HepG2 (cell line): ENCODE results near the gene PIK3CB. TPM values are rescaled to one million over a fixed set of nuclear protein-coding genes. Genes with fewer than 3 reads are reported as not detected.
A peak's percentile ranks its signal among the peaks of the same experiment; 100 is the strongest.

ENCODE experiments used
- AFF4 ChIP-seq: sonication (generic); formaldehyde crosslinking; IDR thresholded peaks from 2 replicates; pipeline ENCODE4 v1.4.0; 2020; ENCODE audit warnings: missing genetic modification reagents
- ATF5 ChIP-seq: sonication (generic); formaldehyde crosslinking; IDR thresholded peaks from 2 replicates; pipeline ENCODE4 v1.4.0; 2020; ENCODE audit warnings: mild to moderate bottlenecking, low read depth, missing genetic modification reagents
- DR1 ChIP-seq: sonication (generic); formaldehyde crosslinking; IDR thresholded peaks from 2 replicates; pipeline ENCODE4 v1.8.0; 2021; ENCODE audit warnings: mild to moderate bottlenecking, missing genetic modification reagents, inconsistent platforms
- FIP1L1 ChIP-seq: fragments of 200-400 bp; formaldehyde crosslinking; IDR thresholded peaks from 2 replicates; pipeline ENCODE4 v1.6.1; 2018; ENCODE audit warnings: low read depth, mild to moderate bottlenecking, low read length, moderate library complexity, borderline replicate concordance; ENCODE audit not compliant: insufficient read depth
- GATAD1 ChIP-seq: IDR thresholded peaks from 2 replicates; pipeline ENCODE4 v1.6.1; 2016; ENCODE audit warnings: missing genetic modification reagents, missing compliant biosample characterization
- GFI1 ChIP-seq: sonication (generic); formaldehyde crosslinking; IDR thresholded peaks from 2 replicates; pipeline ENCODE4 v1.5.0; 2020; ENCODE audit warnings: missing genetic modification reagents, mild to moderate bottlenecking, borderline replicate concordance
- ISX ChIP-seq: sonication (generic); formaldehyde crosslinking; conservative IDR thresholded peaks from 2 replicates; pipeline ENCODE4 v1.5.0; 2020; ENCODE audit warnings: missing genetic modification reagents
- KMT2B ChIP-seq: IDR thresholded peaks from 2 replicates; pipeline ENCODE4 v1.6.1; 2016; ENCODE audit warnings: missing genetic modification reagents, missing compliant biosample characterization
- NBN ChIP-seq: fragments of 450-650 bp; conservative IDR thresholded peaks from 2 replicates; pipeline ENCODE4 v1.6.1; 2017
- POLR2A ChIP-seq, 2 experiments: IDR thresholded peaks; 2 replicates each; pipeline ENCODE4 v1.6.1; 2011; ENCODE audit warnings: low read depth in 2 of 2, low read length in 2 of 2, mild to moderate bottlenecking in 1 of 2, moderate library complexity in 1 of 2; ENCODE audit not compliant: insufficient read depth in 1 of 2
- TFAP4 ChIP-seq: sonication (generic); IDR thresholded peaks from 2 replicates; pipeline ENCODE4 v1.6.1; 2016; ENCODE audit warnings: low read depth, borderline replicate concordance
- ZNF343 ChIP-seq: sonication (generic); formaldehyde crosslinking; IDR thresholded peaks from 2 replicates; pipeline ENCODE4 v1.4.0; 2020; ENCODE audit warnings: mild to moderate bottlenecking, missing genetic modification reagents
- ZNF382 ChIP-seq: sonication (generic); formaldehyde crosslinking; IDR thresholded peaks from 2 replicates; pipeline ENCODE4 v1.5.0; 2020; ENCODE audit warnings: missing genetic modification reagents, mild to moderate bottlenecking, borderline replicate concordance
- ZNF556 ChIP-seq: sonication (generic); formaldehyde crosslinking; IDR thresholded peaks from 2 replicates; pipeline ENCODE4 v1.4.0; 2020; ENCODE audit warnings: mild to moderate bottlenecking, missing genetic modification reagents, borderline replicate concordance
- ZNF674 ChIP-seq: sonication (generic); formaldehyde crosslinking; IDR thresholded peaks from 2 replicates; pipeline ENCODE4 v1.5.0; 2020; ENCODE audit warnings: low read depth, mild to moderate bottlenecking, missing genetic modification reagents
- ZNF687 ChIP-seq: sonication (generic); formaldehyde crosslinking; IDR thresholded peaks from 2 replicates; pipeline ENCODE4 v1.5.1; 2020; ENCODE audit warnings: mild to moderate bottlenecking, missing genetic modification reagents, moderate library complexity
- ZNF7 ChIP-seq: IDR thresholded peaks from 2 replicates; pipeline ENCODE4 v1.6.1; 2016; ENCODE audit warnings: missing biosample characterization, missing genetic modification reagents
- ZNF703 ChIP-seq: sonication (generic); formaldehyde crosslinking; IDR thresholded peaks from 2 replicates; pipeline ENCODE4 v1.5.1; 2020; ENCODE audit warnings: missing genetic modification reagents, mild to moderate bottlenecking, moderate library complexity, borderline replicate concordance
- ZNF788 ChIP-seq: sonication (generic); formaldehyde crosslinking; IDR thresholded peaks from 2 replicates; pipeline ENCODE4 v1.5.0; 2020; ENCODE audit warnings: mild to moderate bottlenecking, missing genetic modification reagents, borderline replicate concordance
- polyA plus RNA-seq, 8 experiments: library from polyadenylated mRNA; depleted of rRNA in 3 of 8; stranded (reverse) in 7 of 8; unstranded in 1 of 8; fragments of >200 nt; fragmentation: Illumina TruSeq in 4 of 8; extraction: Trizol in 4 of 8; gene quantifications; 2 replicates each; pipeline versions ENCODE4 v1.2.1 to v1.2.3, GENCODE V29; 2011 to 2016; ENCODE audit warnings: low read depth in 4 of 8, missing spikeins in 1 of 8, mixed read lengths in 1 of 8; ENCODE audit not compliant: insufficient read depth in 1 of 8
- total RNA-seq, 5 experiments: library from RNA; depleted of rRNA; stranded (reverse); fragments of >200 nt; fragmentation: Illumina TruSeq; extraction: Trizol; gene quantifications; 2 replicates each; pipeline ENCODE4 v1.2.3, GENCODE V29; 2016; ENCODE audit warnings: low read depth in 1 of 5

Gene PIK3CB
- total and polyA plus RNA-seq, 2 of the 13 experiments (the other 11 are each of a cell fraction or from before 2014, with no cell fraction given) = 6.6 to 18.7 TPM

- TF ChIP-seq ZNF687 = peak; percentile 65; the same call in 1 of the 2 replicates
- TF ChIP-seq ISX (CRISPR knock-in tag) = no peak
- no peak for TF ChIP-seq ZNF382
- no peak for TF ChIP-seq FIP1L1
- TF ChIP-seq ZNF343 (CRISPR knock-in tag) = peak; percentile 56
- TF ChIP-seq ZNF556 = peak; percentile 85; the same call in 1 of the 2 replicates
- TF ChIP-seq GATAD1 (CRISPR knock-in tag) = peak; percentile 43; the same call in 1 of the 2 replicates
- TF ChIP-seq KMT2B (CRISPR knock-in tag) = no peak; the same call in 1 of the 2 replicates
- TF ChIP-seq TFAP4 = peak; percentile 89
- TF ChIP-seq ATF5 (CRISPR knock-in tag) = no peak
- no peak for TF ChIP-seq NBN
- TF ChIP-seq DR1 (CRISPR knock-in tag) = no peak
- TF ChIP-seq POLR2A (IDR thresholded peaks at IDR 0.05; ENCODE audit: insufficient read depth in 1 of 2, low read depth in 2 of 2, low read length in 2 of 2) = peak; percentile 65 to 70
- peak; percentile 96 for TF ChIP-seq GFI1 (CRISPR knock-in tag)
- no peak for TF ChIP-seq ZNF7 (CRISPR knock-in tag)
- no peak for TF ChIP-seq ZNF674 (CRISPR knock-in tag)
- TF ChIP-seq ZNF788 (CRISPR knock-in tag) = peak; percentile 57; the same call in 1 of the 2 replicates
- peak; percentile 74; the same call in 1 of the 2 replicates for TF ChIP-seq AFF4 (CRISPR knock-in tag)
- 0 out of 2 replicates have a peak, but pooled peaks have one; percentile 54 for TF ChIP-seq ZNF703 (CRISPR knock-in tag)
These were observed 28.4 kb upstream of the PIK3CB start (continued) for GRCh38 chr3:138862924-138863775.
